ENCODE data around the gene PROX1.

The PROX1 gene

GRCh38 chr1:213986020-213986924 is 1.5 kb upstream of the PROX1 start:
- peak overlapping the region; percentile 44 for H3K4me3 Mint-ChIP-seq
- H3K27ac Mint-ChIP-seq, result peak overlapping the region; percentile 67
- H3K9me3 Mint-ChIP-seq, result peaks cover 8% of the 10 kb centered on the region
- H3K4me1 Mint-ChIP-seq (ENCODE audit: low read depth), result peaks cover 31% of the 10 kb centered on the region
- H3K27me3 Mint-ChIP-seq (ENCODE audit: low read depth), result peaks cover 94% of the 10 kb centered on the region
- H3K36me3 Mint-ChIP-seq (ENCODE audit: low read depth), result peaks cover 14% of the 10 kb centered on the region

DNA sequence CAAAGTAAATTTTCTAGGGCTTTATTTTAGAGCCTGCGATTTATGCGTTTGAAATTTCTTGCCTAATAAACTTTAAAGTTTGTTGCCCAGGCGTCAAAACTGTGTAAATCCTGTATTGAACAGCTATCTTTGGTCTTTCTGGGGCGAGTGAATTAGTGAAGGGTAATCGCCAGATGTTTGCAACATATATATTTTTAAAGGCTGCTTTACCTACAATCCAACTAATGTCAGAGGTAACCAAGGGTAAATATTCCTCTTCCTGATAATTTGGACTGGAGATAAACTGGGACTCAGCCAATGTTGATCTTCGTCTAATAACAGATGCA is 885 bp upstream of the PROX1 start:
- peaks cover 8% of the 10 kb centered on the region for H3K9me3 Mint-ChIP-seq
- peaks cover 14% of the 10 kb centered on the region for H3K36me3 Mint-ChIP-seq (ENCODE audit: low read depth)
- H3K27ac Mint-ChIP-seq, result no peak overlapping the region
- H3K4me1 Mint-ChIP-seq (ENCODE audit: low read depth), result peaks cover 31% of the 10 kb centered on the region
- peaks cover 94% of the 10 kb centered on the region for H3K27me3 Mint-ChIP-seq (ENCODE audit: low read depth)
- H3K4me3 Mint-ChIP-seq, result peak overlapping the region; percentile 67

DNA sequence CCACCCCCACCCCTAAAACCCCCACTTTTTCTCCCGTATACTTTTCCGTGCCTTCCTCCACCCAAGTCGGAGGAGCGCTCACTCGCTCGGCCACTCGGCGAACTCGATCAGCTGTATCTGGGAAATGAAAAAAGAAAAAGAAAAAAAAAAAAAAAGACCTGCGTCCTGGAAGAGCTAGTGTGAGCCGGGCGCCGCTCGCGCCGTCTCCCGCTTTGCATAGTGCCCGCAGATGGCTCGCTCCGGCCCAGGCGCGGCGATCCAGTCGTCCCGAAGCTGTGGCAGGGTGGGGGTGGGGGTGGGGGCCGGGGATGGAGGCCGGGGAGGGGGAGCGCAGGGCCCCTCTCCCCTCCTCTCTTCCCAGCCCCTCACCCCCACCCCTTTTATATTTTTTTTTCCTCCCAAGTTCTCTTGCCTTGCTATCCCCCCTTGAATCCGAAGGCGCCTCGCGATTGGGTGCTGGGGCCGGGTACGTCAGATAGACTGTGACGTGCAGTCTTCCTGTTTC is 299 bp upstream of the PROX1 start:
- Mint-ChIP-seq H3K4me3 (peak overlapping the region; percentile 92), H3K4me1 (ENCODE audit: low read depth) (peaks cover 30% of the 10 kb centered on the region), H3K27me3 (ENCODE audit: low read depth) (peaks cover 94% of the 10 kb centered on the region), H3K9me3 (peaks cover 8% of the 10 kb centered on the region), H3K27ac (peak overlapping the region; percentile 89), H3K36me3 (ENCODE audit: low read depth) (peaks cover 14% of the 10 kb centered on the region)

- H3K4me1 Mint-ChIP-seq (ENCODE audit: low read depth), result peaks cover 30% of the 10 kb centered on the region
- peak overlapping the region; percentile 32 for H3K27ac Mint-ChIP-seq
- peaks cover 14% of the 10 kb centered on the region for H3K36me3 Mint-ChIP-seq (ENCODE audit: low read depth)
- peak overlapping the region; percentile 92 for H3K4me3 Mint-ChIP-seq
- peaks cover 8% of the 10 kb centered on the region for H3K9me3 Mint-ChIP-seq
- H3K27me3 Mint-ChIP-seq (ENCODE audit: low read depth), result peaks cover 92% of the 10 kb centered on the region
Measured at GRCh38 chr1:213988507-213989001, 781 bp downstream of the PROX1 start.

- H3K27me3 Mint-ChIP-seq (ENCODE audit: low read depth), result peaks cover 85% of the 10 kb centered on the region
- H3K4me3 Mint-ChIP-seq, result peak overlapping the region; percentile 92
- H3K4me1 Mint-ChIP-seq (ENCODE audit: low read depth), result peaks cover 30% of the 10 kb centered on the region
- peaks cover 14% of the 10 kb centered on the region for H3K36me3 Mint-ChIP-seq (ENCODE audit: low read depth)
- H3K27ac Mint-ChIP-seq, result peak overlapping the region; percentile 32
- H3K9me3 Mint-ChIP-seq, result peaks cover 8% of the 10 kb centered on the region
Measured at GRCh38 chr1:213989002-213989855, 1.5 kb downstream of the PROX1 start.

DNA sequence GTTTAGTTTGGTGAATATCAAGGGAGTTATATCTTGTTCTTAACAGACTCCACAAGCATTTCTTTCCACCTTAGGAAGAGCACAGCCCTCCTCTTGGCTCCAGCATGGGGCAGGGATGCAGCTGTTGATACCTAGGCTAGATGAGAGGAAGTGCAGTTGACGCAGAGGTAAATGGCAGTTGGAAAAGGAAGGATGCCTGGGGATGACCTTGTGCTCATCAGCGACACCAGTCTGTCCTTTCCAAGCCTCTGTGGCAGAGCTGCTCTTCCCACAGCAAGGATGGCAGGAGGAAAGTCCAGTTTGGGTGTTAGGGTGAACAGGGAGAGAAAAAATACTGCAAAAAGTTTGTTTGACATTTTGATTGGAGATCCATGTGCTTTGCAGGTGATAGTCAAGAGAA is 6.2 kb downstream of the PROX1 start:
- Mint-ChIP-seq H3K27me3 (ENCODE audit: low read depth) (peaks cover 40% of the 10 kb centered on the region), H3K9me3 (no peaks in the 10 kb centered on the region), H3K4me1 (ENCODE audit: low read depth) (peaks cover 1% of the 10 kb centered on the region)

DNA sequence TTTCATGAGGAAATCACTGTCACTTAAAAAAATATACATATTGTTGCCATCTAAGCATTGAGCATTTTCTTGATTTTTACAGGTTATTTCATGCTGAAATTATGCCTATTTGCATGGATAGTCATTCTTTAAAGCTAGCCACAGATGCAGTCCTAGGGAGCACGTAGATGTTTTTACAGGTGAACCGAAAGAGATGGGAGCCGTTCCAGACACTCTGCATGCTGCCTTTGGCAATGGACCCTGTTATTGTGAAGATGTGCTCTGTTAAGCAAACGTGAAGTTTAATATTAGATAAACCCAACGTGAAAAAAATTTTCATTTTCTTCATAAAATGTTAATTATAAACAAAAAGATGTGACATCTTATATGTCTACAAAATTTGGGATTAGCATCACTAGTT is 7.1 kb downstream of the PROX1 start:
- no peaks in the 10 kb centered on the region for H3K36me3 Mint-ChIP-seq (ENCODE audit: low read depth)
- H3K4me1 Mint-ChIP-seq (ENCODE audit: low read depth), result no peaks in the 10 kb centered on the region
- peaks cover 30% of the 10 kb centered on the region for H3K27me3 Mint-ChIP-seq (ENCODE audit: low read depth)
- no peaks in the 10 kb centered on the region for H3K9me3 Mint-ChIP-seq
- H3K4me3 Mint-ChIP-seq, result no peak overlapping the region
- H3K27ac Mint-ChIP-seq, result no peak overlapping the region

More for the DNA sequence above, 6.2 kb downstream of the PROX1 start:
- H3K36me3 Mint-ChIP-seq (ENCODE audit: low read depth), result peaks cover under 1% of the 10 kb centered on the region
- no peak overlapping the region for H3K27ac Mint-ChIP-seq
- no peak overlapping the region for H3K4me3 Mint-ChIP-seq

- no peak overlapping the region for H3K27ac Mint-ChIP-seq
Measured at GRCh38 chr1:213995603-213996002, 7.8 kb downstream of the PROX1 start.

DNA sequence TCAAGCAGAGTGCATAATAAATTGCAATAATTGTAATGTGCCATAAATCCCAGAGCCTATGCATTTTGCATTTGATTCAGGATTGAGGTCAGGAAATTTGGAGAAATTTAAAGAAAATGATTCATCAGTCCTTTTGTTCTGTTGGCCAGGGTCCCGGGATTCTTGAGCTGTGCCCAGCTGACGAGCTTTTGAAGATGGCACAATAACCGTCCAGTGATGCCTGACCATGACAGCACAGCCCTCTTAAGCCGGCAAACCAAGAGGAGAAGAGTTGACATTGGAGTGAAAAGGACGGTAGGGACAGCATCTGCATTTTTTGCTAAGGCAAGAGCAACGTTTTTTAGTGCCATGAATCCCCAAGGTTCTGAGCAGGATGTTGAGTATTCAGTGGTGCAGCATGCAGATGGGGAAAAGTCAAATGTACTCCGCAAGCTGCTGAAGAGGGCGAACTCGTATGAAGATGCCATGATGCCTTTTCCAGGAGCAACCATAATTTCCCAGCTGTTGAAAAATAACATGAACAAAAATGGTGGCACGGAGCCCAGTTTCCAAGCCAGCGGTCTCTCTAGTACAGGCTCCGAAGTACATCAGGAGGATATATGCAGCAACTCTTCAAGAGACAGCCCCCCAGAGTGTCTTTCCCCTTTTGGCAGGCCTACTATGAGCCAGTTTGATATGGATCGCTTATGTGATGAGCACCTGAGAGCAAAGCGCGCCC is 8.7 kb downstream of the PROX1 start:
- no peaks in the 10 kb centered on the region for H3K9me3 Mint-ChIP-seq
- H3K27ac Mint-ChIP-seq, result no peak overlapping the region
- no peaks in the 10 kb centered on the region for H3K36me3 Mint-ChIP-seq (ENCODE audit: low read depth)
- no peaks in the 10 kb centered on the region for H3K4me1 Mint-ChIP-seq (ENCODE audit: low read depth)
- H3K4me3 Mint-ChIP-seq, result no peak overlapping the region
- peaks cover 15% of the 10 kb centered on the region for H3K27me3 Mint-ChIP-seq (ENCODE audit: low read depth)

More at GRCh38 chr1:213995603-213996002, 7.8 kb downstream of the PROX1 start:
- Mint-ChIP-seq H3K4me1 (ENCODE audit: low read depth) (no peaks in the 10 kb centered on the region), H3K9me3 (no peaks in the 10 kb centered on the region), H3K36me3 (ENCODE audit: low read depth) (no peaks in the 10 kb centered on the region), H3K4me3 (no peak overlapping the region), H3K27me3 (ENCODE audit: low read depth) (peaks cover 23% of the 10 kb centered on the region)

GRCh38 chr1:213997038-213997771 is 9.4 kb downstream of the PROX1 start:
- Mint-ChIP-seq H3K27me3 (ENCODE audit: low read depth) (peaks cover 10% of the 10 kb centered on the region), H3K27ac (no peak overlapping the region), H3K36me3 (ENCODE audit: low read depth) (no peaks in the 10 kb centered on the region), H3K4me1 (ENCODE audit: low read depth) (no peaks in the 10 kb centered on the region), H3K9me3 (no peaks in the 10 kb centered on the region), H3K4me3 (no peak overlapping the region)

DNA sequence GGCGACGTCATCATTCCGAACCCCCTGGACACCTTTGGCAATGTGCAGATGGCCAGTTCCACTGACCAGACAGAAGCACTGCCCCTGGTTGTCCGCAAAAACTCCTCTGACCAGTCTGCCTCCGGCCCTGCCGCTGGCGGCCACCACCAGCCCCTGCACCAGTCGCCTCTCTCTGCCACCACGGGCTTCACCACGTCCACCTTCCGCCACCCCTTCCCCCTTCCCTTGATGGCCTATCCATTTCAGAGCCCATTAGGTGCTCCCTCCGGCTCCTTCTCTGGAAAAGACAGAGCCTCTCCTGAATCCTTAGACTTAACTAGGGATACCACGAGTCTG is 10.0 kb downstream of the PROX1 start:
- no peak overlapping the region for H3K27ac Mint-ChIP-seq
- no peaks in the 10 kb centered on the region for H3K9me3 Mint-ChIP-seq
- H3K4me1 Mint-ChIP-seq (ENCODE audit: low read depth), result no peaks in the 10 kb centered on the region

GRCh38 chr1:213998785-213999184 is 11.0 kb downstream of the PROX1 start:
- no peaks in the 10 kb centered on the region for H3K36me3 Mint-ChIP-seq (ENCODE audit: low read depth)
- H3K27me3 Mint-ChIP-seq (ENCODE audit: low read depth), result peaks cover 3% of the 10 kb centered on the region
- no peak overlapping the region for H3K27ac Mint-ChIP-seq
- no peak overlapping the region for H3K4me3 Mint-ChIP-seq
- H3K4me1 Mint-ChIP-seq (ENCODE audit: low read depth), result no peaks in the 10 kb centered on the region
- no peaks in the 10 kb centered on the region for H3K9me3 Mint-ChIP-seq

More for the DNA sequence above, 10.0 kb downstream of the PROX1 start:
- Mint-ChIP-seq H3K36me3 (ENCODE audit: low read depth) (no peaks in the 10 kb centered on the region), H3K4me3 (no peak overlapping the region), H3K27me3 (ENCODE audit: low read depth) (peaks cover 4% of the 10 kb centered on the region)

GRCh38 chr1:213999732-214000131 is 12.0 kb downstream of the PROX1 start:
- Mint-ChIP-seq H3K4me1 (ENCODE audit: low read depth) (no peaks in the 10 kb centered on the region), H3K4me3 (no peak overlapping the region), H3K36me3 (ENCODE audit: low read depth) (no peaks in the 10 kb centered on the region), H3K9me3 (no peaks in the 10 kb centered on the region), H3K27me3 (ENCODE audit: low read depth) (peaks cover 3% of the 10 kb centered on the region), H3K27ac (no peak overlapping the region)
